ENCODE results near the gene PPFIA2.
A peak's percentile ranks its signal among the peaks of the same experiment; 100 is the strongest.

Gene PPFIA2

GRCh38 chr12:81520064-81520945, 238.8 kb downstream of the PPFIA2 start:
- Histone ChIP-seq H3K79me2 (ENCODE audit: insufficient read depth, low read length) (no peaks in the 10 kb centered on the region), H3K36me3 (ENCODE audit: insufficient read depth, low read length) (no peaks in the 10 kb centered on the region), H2AFZ (ENCODE audit: low read length) (peak overlapping the region; percentile 71), H4K20me1 (ENCODE audit: insufficient read depth, low read length, poor library complexity, severe bottlenecking) (no peaks in the 10 kb centered on the region), H3K9me2 (replicated peaks; ENCODE audit: low read depth, low read length) (no peaks in the 10 kb centered on the region), H3K4me2 (ENCODE audit: low read depth, low read length, poor library complexity, severe bottlenecking) (peak overlapping the region; percentile 53), H3F3A (ENCODE audit: low read depth) (no peaks in the 10 kb centered on the region), H3K27me3 (ENCODE audit: insufficient read depth, low read length, poor library complexity, severe bottlenecking) (no peaks in the 10 kb centered on the region), H3K9me3 (ENCODE audit: insufficient read depth, low read depth, low read length) (no peaks in the 10 kb centered on the region), H3K4me3 (ENCODE audit: low read length, poor library complexity, severe bottlenecking) (peak overlapping the region; percentile 66), H3K9ac (ENCODE audit: low read depth, low read length, poor library complexity, severe bottlenecking) (no peak overlapping the region), H3K4me1 (ENCODE audit: insufficient read depth, low read length, poor library complexity, severe bottlenecking) (no peaks in the 10 kb centered on the region)
- TF ChIP-seq, protein P1, sequence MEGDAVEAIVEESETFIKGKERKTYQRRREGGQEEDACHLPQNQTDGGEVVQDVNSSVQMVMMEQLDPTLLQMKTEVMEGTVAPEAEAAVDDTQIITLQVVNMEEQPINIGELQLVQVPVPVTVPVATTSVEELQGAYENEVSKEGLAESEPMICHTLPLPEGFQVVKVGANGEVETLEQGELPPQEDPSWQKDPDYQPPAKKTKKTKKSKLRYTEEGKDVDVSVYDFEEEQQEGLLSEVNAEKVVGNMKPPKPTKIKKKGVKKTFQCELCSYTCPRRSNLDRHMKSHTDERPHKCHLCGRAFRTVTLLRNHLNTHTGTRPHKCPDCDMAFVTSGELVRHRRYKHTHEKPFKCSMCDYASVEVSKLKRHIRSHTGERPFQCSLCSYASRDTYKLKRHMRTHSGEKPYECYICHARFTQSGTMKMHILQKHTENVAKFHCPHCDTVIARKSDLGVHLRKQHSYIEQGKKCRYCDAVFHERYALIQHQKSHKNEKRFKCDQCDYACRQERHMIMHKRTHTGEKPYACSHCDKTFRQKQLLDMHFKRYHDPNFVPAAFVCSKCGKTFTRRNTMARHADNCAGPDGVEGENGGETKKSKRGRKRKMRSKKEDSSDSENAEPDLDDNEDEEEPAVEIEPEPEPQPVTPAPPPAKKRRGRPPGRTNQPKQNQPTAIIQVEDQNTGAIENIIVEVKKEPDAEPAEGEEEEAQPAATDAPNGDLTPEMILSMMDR (conservative IDR thresholded peaks at IDR 0.05; ENCODE audit: low read length): no peak
- TF ChIP-seq EZH2phosphoT487 (IDR thresholded peaks at IDR 0.05; ENCODE audit: borderline replicate concordance): no peak

DNA sequence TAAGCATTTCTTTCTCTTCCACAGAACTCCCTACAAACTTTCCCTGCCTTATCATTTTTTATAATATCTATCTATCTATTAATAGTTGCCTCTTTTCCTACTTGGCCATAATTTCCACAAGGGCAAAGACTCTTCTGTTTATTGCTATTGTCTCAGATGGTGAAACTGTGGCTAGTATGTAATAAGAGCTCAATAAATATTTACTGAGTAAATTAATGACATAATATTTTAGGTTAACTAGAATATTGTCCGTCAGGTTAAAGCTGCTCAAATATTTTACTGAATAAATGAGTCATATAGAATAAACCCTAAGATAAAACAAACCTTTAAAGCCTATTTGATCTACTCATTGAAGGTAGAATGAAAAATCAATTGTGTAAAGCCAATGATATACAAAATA, 240.5 kb downstream of the PPFIA2 start:
- Histone ChIP-seq H3K4me3 (ENCODE audit: low read length, poor library complexity, severe bottlenecking) (no peak overlapping the region), H3K79me2 (ENCODE audit: insufficient read depth, low read length) (no peaks in the 10 kb centered on the region), H3K27me3 (ENCODE audit: insufficient read depth, low read length, poor library complexity, severe bottlenecking) (no peaks in the 10 kb centered on the region), H3F3A (ENCODE audit: low read depth) (no peaks in the 10 kb centered on the region), H3K4me2 (ENCODE audit: low read depth, low read length, poor library complexity, severe bottlenecking) (no peak overlapping the region), H3K4me1 (ENCODE audit: insufficient read depth, low read length, poor library complexity, severe bottlenecking) (no peaks in the 10 kb centered on the region), H3K9me3 (ENCODE audit: insufficient read depth, low read depth, low read length) (no peaks in the 10 kb centered on the region), H4K20me1 (ENCODE audit: insufficient read depth, low read length, poor library complexity, severe bottlenecking) (no peaks in the 10 kb centered on the region), H3K9me2 (replicated peaks; ENCODE audit: low read depth, low read length) (no peaks in the 10 kb centered on the region), H3K36me3 (ENCODE audit: insufficient read depth, low read length) (no peaks in the 10 kb centered on the region), H3K9ac (ENCODE audit: low read depth, low read length, poor library complexity, severe bottlenecking) (no peak overlapping the region), H2AFZ (ENCODE audit: low read length) (no peak overlapping the region)
- TF ChIP-seq, protein P1 (conservative IDR thresholded peaks at IDR 0.05; ENCODE audit: low read length): no peak
- no peak for TF ChIP-seq EZH2phosphoT487 (IDR thresholded peaks at IDR 0.05; ENCODE audit: borderline replicate concordance)

- H3K4me3 ChIP-seq (ENCODE audit: low read length, poor library complexity, severe bottlenecking): no peak overlapping the region
- H4K20me1 ChIP-seq (ENCODE audit: insufficient read depth, low read length, poor library complexity, severe bottlenecking): no peaks in the 10 kb centered on the region
- H3K9me2 ChIP-seq (replicated peaks; ENCODE audit: low read depth, low read length): no peaks in the 10 kb centered on the region
- no peak overlapping the region for H2AFZ ChIP-seq (ENCODE audit: low read length)
- no peak overlapping the region for H3K9ac ChIP-seq (ENCODE audit: low read depth, low read length, poor library complexity, severe bottlenecking)
- no peaks in the 10 kb centered on the region for H3K79me2 ChIP-seq (ENCODE audit: insufficient read depth, low read length)
- H3K4me2 ChIP-seq (ENCODE audit: low read depth, low read length, poor library complexity, severe bottlenecking): no peak overlapping the region
- no peaks in the 10 kb centered on the region for H3K4me1 ChIP-seq (ENCODE audit: insufficient read depth, low read length, poor library complexity, severe bottlenecking)
- no peak for TF ChIP-seq EZH2phosphoT487 (IDR thresholded peaks at IDR 0.05; ENCODE audit: borderline replicate concordance)
- TF ChIP-seq, protein P1 (conservative IDR thresholded peaks at IDR 0.05; ENCODE audit: low read length): no peak
- H3K36me3 ChIP-seq (ENCODE audit: insufficient read depth, low read length): no peaks in the 10 kb centered on the region
- H3K9me3 ChIP-seq (ENCODE audit: insufficient read depth, low read depth, low read length): no peaks in the 10 kb centered on the region
- no peaks in the 10 kb centered on the region for H3F3A ChIP-seq (ENCODE audit: low read depth)
- no peaks in the 10 kb centered on the region for H3K27me3 ChIP-seq (ENCODE audit: insufficient read depth, low read length, poor library complexity, severe bottlenecking)
These were observed 241.9 kb downstream of the PPFIA2 start for GRCh38 chr12:81517296-81517695.

Measured in Loucy (cell line).